Kidney epithelial cell (primary cell): ENCODE data around the gene HDAC9. TPM values are rescaled to one million over a fixed set of nuclear protein-coding genes. Genes with fewer than 3 reads are reported as not detected.

Experiments
- DNase-seq: peaks from one replicate; pipeline ENCODE4 v3.0.0-alpha.2; 2010; ENCODE audit warnings: low read depth
- H3K27me3 ChIP-seq: 2 replicates; pipeline ENCODE4 v1.6.0; 2011; ENCODE audit warnings: low read length; ENCODE audit not compliant: control insufficient read depth, insufficient read depth
- H3K36me3 ChIP-seq: 2 replicates; pipeline ENCODE4 v1.5.1; 2011; ENCODE audit warnings: low read length; ENCODE audit not compliant: control insufficient read depth, insufficient read depth
- H3K4me3 ChIP-seq: 2 replicates; pipeline ENCODE4 v1.5.1; 2011; ENCODE audit warnings: low read depth, mild to moderate bottlenecking, control low read depth, low read length
- CTCF ChIP-seq: IDR thresholded peaks from 2 replicates; pipeline ENCODE4 v1.5.1; 2011; ENCODE audit warnings: mild to moderate bottlenecking, moderate library complexity, low read length, control low read depth, inconsistent platforms; ENCODE audit not compliant: insufficient read depth, poor library complexity, severe bottlenecking
- total RNA-seq: library from RNA; depleted of rRNA; stranded (reverse); fragments of >200 nt; gene quantifications from 2 replicates; pipeline ENCODE4 v1.2.3, GENCODE V29; 2015

The HDAC9 gene
- total RNA-seq, 1 donor from 2014 or later = 84.5 TPM

- H3K36me3 ChIP-seq = no peaks in the 10 kb centered on the region
- no peak for DNase-seq
- TF ChIP-seq CTCF = no peak
- no peaks in the 10 kb centered on the region for H3K27me3 ChIP-seq
- no peak overlapping the region for H3K4me3 ChIP-seq
These were observed 276.5 kb downstream of the HDAC9 start for GRCh38 chr7:18771834-18772566.

- no peak for TF ChIP-seq CTCF
- no peak for DNase-seq
- Histone ChIP-seq H3K27me3 (no peaks in the 10 kb centered on the region), H3K4me3 (no peak overlapping the region), H3K36me3 (no peaks in the 10 kb centered on the region)
These were observed 277.0 kb downstream of the HDAC9 start for GRCh38 chr7:18772567-18772965.

GRCh38 chr7:18777314-18777713 lies 281.8 kb downstream of the HDAC9 start:
- no peaks in the 10 kb centered on the region for H3K36me3 ChIP-seq
- TF ChIP-seq CTCF = no peak
- no peak overlapping the region for H3K4me3 ChIP-seq
- H3K27me3 ChIP-seq = no peaks in the 10 kb centered on the region
- no peak for DNase-seq

GRCh38 chr7:18778594-18778993 lies 283.0 kb downstream of the HDAC9 start:
- Histone ChIP-seq H3K4me3 (no peak overlapping the region), H3K36me3 (no peaks in the 10 kb centered on the region), H3K27me3 (no peaks in the 10 kb centered on the region)
- no peak for TF ChIP-seq CTCF
- no peak for DNase-seq

GRCh38 chr7:18780266-18780665 lies 284.7 kb downstream of the HDAC9 start:
- Histone ChIP-seq H3K27me3 (no peaks in the 10 kb centered on the region), H3K36me3 (no peaks in the 10 kb centered on the region), H3K4me3 (no peak overlapping the region)
- no peak for DNase-seq
- no peak for TF ChIP-seq CTCF

- no peak for TF ChIP-seq CTCF
- Histone ChIP-seq H3K27me3 (no peaks in the 10 kb centered on the region), H3K4me3 (no peak overlapping the region), H3K36me3 (no peaks in the 10 kb centered on the region)
- no peak for DNase-seq
These were observed 285.4 kb downstream of the HDAC9 start for GRCh38 chr7:18780938-18781337.
